ENCODE measurements around the gene SPRED3. TPM values are rescaled to one million over a fixed set of nuclear protein-coding genes. Genes with fewer than 3 reads are reported as not detected.
"Not testable (repeated sequence)": the region's sequence is repeated elsewhere in the genome, so short reads cannot be mapped to it uniquely, and the experiment has no call there.

SPRED3 gene, protein sequence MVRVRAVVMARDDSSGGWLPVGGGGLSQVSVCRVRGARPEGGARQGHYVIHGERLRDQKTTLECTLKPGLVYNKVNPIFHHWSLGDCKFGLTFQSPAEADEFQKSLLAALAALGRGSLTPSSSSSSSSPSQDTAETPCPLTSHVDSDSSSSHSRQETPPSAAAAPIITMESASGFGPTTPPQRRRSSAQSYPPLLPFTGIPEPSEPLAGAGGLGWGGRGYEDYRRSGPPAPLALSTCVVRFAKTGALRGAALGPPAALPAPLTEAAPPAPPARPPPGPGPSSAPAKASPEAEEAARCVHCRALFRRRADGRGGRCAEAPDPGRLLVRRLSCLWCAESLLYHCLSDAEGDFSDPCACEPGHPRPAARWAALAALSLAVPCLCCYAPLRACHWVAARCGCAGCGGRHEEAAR
- total RNA-seq (2014; rRNA removed; shearing (Covaris generic)), result 0.05 and 0.42 TPM in 2 replicates
- 0.23 and 0.26 TPM in 2 replicates for polyA plus RNA-seq (2015; cell fraction: cytosol; rRNA removed)
- 6.2 and 9.6 TPM in 2 replicates for polyA plus RNA-seq (2015; cell fraction: nucleus; rRNA removed)

DNA sequence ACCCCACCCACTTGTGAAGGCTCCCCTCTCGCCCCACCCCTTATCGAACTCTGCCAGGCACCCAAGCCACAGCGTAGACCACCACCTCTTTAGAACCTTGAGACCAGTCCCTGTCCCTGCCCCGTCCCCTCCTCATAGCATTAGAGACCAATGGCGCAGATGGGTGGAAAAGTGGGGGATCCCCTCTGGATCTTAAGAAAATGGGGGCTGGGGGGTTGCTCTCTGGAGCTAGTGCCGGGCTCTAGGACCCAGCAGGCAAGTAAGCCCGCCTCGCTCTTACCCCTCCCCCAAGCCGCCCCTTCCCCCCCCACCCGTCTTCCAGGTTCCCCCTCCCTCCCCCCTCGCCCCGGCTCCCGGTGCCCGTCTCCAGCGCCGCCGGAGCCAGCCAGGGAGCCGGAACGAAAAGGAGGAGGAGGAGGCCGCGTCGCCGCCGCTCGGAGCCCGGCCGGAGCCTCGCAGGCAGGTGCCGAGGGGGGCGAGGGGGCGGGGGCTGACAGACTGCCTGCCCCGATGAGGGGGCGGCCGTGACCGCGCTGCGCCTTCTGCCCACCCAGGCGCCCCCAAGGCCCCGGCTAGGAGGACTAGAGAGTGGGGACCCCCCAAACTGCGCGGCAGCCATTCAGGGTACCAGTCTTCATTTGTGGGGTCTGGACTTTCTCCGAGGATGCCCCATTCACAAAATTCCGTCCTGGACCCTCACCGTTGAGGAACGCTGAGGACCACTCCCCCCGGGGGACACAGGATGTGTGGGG lies at the start of gene SPRED3:
Gene SPRED3, plus strand, starts transcription at position 349 of the 752 bp plus-strand sequence. CDS start 1,606 bp downstream, outside the sequence.
- in situ Hi-C loops (cut with HindIII; ENCODE audit: low pct_unique_long_range_greater_than_20kb, low sequenced_read_pairs), result no loop called here
- no peak for DNase-seq (ENCODE audit: low read depth, low spot score)

GRCh38 chr19:38339011-38339410 lies 49.5 kb upstream of the SPRED3 start:
- DNase-seq (ENCODE audit: low read depth, low spot score); in situ Hi-C loops (cut with HindIII; ENCODE audit: low pct_unique_long_range_greater_than_20kb, low sequenced_read_pairs): not testable (repeated sequence)

GRCh38 chr19:38340927-38341326 lies 47.6 kb upstream of the SPRED3 start:
- no peak for DNase-seq (ENCODE audit: low read depth, low spot score)
- in situ Hi-C loops (cut with HindIII; ENCODE audit: low pct_unique_long_range_greater_than_20kb, low sequenced_read_pairs), result no loop called here

DNA sequence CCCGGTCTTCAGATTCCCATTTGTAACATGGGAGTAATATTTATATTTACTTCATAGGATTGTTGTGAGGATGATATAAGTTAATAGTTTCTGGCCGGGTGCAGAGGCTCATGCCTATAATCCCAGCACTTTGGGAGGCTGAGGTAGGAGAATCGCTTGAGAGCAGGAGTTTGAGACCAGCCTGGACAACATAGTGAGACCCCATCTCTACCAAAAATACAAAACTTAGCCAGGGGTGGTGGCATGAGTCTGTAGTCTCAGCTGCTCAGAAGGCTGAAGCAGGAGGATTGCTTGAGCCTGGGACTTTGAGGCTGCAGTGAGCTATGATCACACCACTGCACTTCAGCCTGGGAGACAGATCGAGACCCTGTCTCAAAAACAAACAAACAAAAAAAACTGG lies 41.7 kb upstream of the SPRED3 start:
- no peak for DNase-seq (ENCODE audit: low read depth, low spot score)
- in situ Hi-C loops (cut with HindIII; ENCODE audit: low pct_unique_long_range_greater_than_20kb, low sequenced_read_pairs), result no loop called here

DNA sequence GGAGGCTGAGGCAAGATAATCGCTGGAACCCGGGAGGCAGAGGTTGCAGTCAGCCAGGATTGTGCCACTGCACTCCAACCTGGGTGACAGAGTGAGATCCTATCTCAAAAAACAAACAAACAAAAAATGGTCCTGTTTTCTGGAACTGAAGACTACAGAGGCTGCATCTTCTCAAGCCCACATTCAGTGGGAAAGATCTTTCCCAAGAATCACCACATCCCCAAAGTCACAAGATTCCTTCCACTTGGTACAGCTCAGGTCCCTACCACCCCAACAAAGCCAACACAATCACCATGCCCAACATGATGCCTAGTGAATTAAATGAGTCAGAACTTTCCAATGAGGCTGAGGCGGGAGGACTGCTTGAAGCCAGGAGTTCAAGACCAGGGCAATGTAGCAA lies 37.6 kb upstream of the SPRED3 start:
- in situ Hi-C loops (cut with HindIII; ENCODE audit: low pct_unique_long_range_greater_than_20kb, low sequenced_read_pairs), result no loop called here
- DNase-seq (ENCODE audit: low read depth, low spot score), result no peak

- in situ Hi-C loops (cut with HindIII; ENCODE audit: low pct_unique_long_range_greater_than_20kb, low sequenced_read_pairs), result no loop called here
- no peak for DNase-seq (ENCODE audit: low read depth, low spot score)
These were observed 36.6 kb upstream of the SPRED3 start for GRCh38 chr19:38351865-38352395.

DNA sequence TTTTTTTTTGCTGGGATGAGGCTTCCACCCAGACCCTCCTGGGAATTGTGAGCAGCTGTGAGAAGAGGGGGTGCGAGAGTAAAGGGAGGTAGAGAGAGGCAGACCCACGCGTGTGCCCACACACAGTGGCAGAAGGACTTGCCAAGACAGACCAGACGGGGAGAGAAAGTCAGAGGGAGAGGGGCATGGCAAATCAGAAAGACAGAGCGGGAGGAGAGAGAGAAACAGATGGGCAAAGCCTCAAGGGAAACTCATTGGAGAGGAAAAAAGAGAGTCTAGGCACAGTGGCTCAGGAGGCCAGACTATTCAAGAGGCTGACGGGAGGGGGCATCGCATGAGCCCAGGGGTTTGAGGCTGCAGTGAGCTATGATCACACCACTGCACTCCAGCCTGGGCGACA lies 35.9 kb upstream of the SPRED3 start:
- in situ Hi-C loops (cut with HindIII; ENCODE audit: low pct_unique_long_range_greater_than_20kb, low sequenced_read_pairs), result no loop called here
- no peak for DNase-seq (ENCODE audit: low read depth, low spot score)

DNA sequence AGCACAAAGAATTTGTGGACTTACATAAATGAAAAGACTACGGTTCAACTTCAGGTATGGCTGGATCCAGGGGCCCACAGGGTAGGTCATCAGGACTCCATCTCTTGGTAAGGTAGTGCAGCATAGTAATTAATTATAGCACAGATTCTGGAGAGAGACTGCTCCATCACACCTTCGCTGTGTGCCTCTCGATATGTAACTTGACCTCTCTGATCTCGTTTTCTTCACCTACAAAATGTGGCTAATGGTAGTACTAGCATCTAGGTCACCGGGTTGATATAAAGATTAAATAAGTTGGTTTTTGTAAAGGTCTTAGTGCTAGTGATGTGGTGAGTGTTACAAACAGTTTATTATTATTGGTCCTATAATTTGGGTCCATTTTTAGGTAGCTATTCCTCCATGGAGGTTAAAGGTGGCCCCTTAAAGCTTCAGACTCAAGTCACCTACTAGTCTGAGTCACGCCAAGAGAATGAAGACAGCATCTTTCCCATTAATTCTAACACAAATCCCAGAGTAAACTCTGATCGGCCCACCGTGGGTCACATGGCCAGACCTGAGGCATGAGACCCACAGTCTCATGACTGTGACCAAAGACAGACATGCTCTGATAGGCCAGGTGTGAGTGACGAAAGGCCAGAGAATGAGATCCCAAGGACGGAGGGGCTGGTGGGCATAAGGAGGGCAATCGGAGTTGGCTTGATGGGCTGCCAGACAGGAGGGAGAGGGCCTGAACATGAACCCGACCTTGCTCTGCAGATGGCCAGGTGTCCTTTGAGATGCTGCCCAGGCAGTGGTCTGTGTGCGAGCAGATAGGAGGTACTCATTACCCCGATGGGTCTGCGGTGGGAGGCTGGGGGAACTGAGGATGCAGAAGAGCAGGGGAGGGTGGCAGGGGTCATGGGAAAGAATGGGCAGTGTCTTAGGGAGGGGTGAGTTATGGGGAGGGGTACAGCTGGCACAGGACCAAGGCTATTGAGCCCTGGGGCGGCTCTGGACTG lies 32.5 kb upstream of the SPRED3 start:
- DNase-seq (ENCODE audit: low read depth, low spot score), result no peak
- in situ Hi-C loops (cut with HindIII; ENCODE audit: low pct_unique_long_range_greater_than_20kb, low sequenced_read_pairs), result no loop called here

GRCh38 chr19:38358071-38358470 lies 30.4 kb upstream of the SPRED3 start:
- no peak for DNase-seq (ENCODE audit: low read depth, low spot score)
- in situ Hi-C loops (cut with HindIII; ENCODE audit: low pct_unique_long_range_greater_than_20kb, low sequenced_read_pairs), result no loop called here

- in situ Hi-C loops (cut with HindIII; ENCODE audit: low pct_unique_long_range_greater_than_20kb, low sequenced_read_pairs), result no loop called here
- DNase-seq (ENCODE audit: low read depth, low spot score), result no peak
These were observed 29.1 kb upstream of the SPRED3 start for GRCh38 chr19:38359242-38360021.

GRCh38 chr19:38360351-38360750 lies 28.1 kb upstream of the SPRED3 start:
- no peak for DNase-seq (ENCODE audit: low read depth, low spot score)
- in situ Hi-C loops (cut with HindIII; ENCODE audit: low pct_unique_long_range_greater_than_20kb, low sequenced_read_pairs), result no loop called here

DNA sequence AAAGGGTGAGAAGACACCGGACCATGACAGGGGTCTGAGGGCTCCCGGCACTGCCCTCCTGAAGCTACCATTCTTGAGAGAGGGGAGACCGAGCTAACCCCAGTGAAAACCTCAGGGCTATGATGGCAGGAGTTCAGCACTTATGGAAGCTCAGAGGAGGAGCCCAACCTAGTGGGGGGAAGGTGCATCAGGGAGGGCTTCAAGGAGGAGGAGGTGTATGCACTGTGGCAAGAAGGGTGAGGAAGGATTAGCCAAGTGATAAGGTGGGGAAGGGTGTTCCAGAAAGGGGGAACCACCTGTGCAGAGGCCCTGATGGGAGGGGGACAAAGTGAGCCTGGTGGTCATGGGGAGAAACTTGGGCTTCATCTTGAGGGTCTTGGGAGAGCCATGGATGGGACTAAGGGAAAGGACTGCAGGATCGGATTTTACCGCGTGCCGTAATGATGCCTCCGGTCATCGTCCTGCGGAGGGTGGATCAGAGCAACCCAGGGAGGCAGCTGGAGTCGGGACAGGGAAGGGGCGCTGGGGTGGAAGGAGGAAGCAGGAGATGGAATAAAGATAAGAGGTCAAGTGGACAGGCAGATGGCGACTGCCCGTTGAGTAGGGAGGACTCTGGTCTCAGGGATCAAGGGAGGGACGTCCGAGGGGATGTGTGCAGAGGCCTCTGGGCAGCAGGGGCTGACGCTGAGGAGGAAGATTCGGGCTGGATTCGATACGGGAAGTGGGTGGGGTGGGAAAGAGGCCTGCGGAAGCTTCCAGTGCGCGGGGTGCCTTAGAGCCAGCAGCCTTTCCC lies 27.5 kb upstream of the SPRED3 start:
- in situ Hi-C loops (cut with HindIII; ENCODE audit: low pct_unique_long_range_greater_than_20kb, low sequenced_read_pairs), result no loop called here
- no peak for DNase-seq (ENCODE audit: low read depth, low spot score)

GRCh38 chr19:38361633-38362075 lies 26.8 kb upstream of the SPRED3 start:
- peak; percentile 83 for DNase-seq (ENCODE audit: low read depth, low spot score)
- in situ Hi-C loops (cut with HindIII; ENCODE audit: low pct_unique_long_range_greater_than_20kb, low sequenced_read_pairs), result no loop called here

DNA sequence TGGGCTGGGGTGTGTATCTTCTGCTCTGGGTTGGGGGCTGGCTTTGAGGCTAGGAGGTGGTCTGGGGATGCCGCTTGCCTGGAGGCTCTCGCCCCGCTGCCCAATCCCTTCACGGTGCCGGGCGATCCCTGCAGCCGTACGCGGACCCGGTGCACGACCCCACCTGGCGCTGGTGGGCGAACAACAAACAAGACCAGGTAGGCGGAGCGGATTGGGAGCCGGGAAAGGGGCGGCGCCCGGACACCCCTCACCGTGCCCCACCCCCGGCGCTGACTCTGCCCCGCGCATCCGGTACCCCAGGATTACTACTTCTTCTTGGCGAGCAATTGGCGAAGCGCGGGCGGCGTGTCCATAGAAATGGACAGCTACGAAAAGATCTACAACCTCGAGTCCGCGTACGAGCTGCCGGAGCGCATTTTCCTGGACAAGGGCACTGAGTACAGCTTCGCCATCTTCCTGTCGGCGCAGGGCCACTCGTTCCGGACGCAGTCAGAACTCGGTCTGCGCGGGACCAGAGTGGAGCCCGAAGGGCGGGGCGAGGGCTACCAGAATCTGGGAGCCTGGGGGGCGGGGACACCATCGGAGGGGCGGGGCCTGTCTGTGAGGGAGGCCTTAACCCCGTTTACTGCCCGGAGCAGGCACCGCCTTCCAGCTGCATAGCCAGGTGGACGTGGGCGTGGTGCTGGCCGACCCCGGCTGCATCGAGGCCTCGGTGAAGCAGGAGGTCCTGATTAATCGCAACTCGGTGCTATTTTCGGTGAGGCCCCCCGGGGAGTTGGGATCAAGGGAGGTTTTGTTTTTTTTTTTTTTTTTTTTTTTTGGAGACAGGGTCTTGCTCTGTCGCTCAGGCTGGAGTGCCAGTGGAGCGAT lies 26.2 kb upstream of the SPRED3 start:
- DNase-seq (ENCODE audit: low read depth, low spot score), result peak; percentile 77
- in situ Hi-C loops (cut with HindIII; ENCODE audit: low pct_unique_long_range_greater_than_20kb, low sequenced_read_pairs), result no loop called here

Measured in SK-MEL-5 (cell line).